HepG2 (cell line): ENCODE data around the gene CHAF1B. TPM values are rescaled to one million over a fixed set of nuclear protein-coding genes. Genes with fewer than 3 reads are reported as not detected.

ENCODE experiments used
- ATAC-seq: fragments of 200-7000 bp; cut with Tn5 transposase; 3 replicates; pipeline ENCODE4 v1.9.1; 2020; ENCODE audit warnings: mild to moderate bottlenecking, moderate library complexity
- BruUV-seq: library from RNA; stranded (reverse); fragments of 400-500 nt; replicated peaks from 2 replicates; lab custom pipeline; 2021; lab: Mats Ljungman, UMichigan
- CTCF ChIA-PET: fragments of 300-600 bp; formaldehyde crosslinking; extraction: SDS; loops from one replicate; lab custom pipeline; 2021; ENCODE audit warnings: low total read pairs, inconsistent platforms, low intra/inter-chr PET ratio; lab: Yijun Ruan, JAX
- POLR2A ChIA-PET: fragments of 350-600 bp; sonication (Branson Sonifier 250); formaldehyde crosslinking; loops from one replicate; lab custom pipeline; 2020; ENCODE audit warnings: antibody characterized with exemption, inconsistent platforms; lab: Yijun Ruan, JAX
- DNase-seq: peaks from one replicate; pipeline ENCODE4 v3.0.0-alpha.2; 2015; ENCODE audit warnings: low spot score
- FAIRE-seq: peaks from 3 replicates; lab custom pipeline; 2011; peaks lifted over from hg19 to GRCh38; lab: Jason Lieb, UNC
- H2AFZ ChIP-seq: one replicate; pipeline ENCODE4 v1.6.1; 2011; ENCODE audit warnings: low read length, inconsistent platforms
- H3K27ac ChIP-seq: fragments of 300-600 bp; 3 replicates; pipeline ENCODE4 v1.8.0; 2011; ENCODE audit warnings: mixed run types, mild to moderate bottlenecking, mixed read lengths, low read length, inconsistent platforms; ENCODE audit not compliant: insufficient read depth; ENCODE audit errors: extremely low read length
- H3K27me3 ChIP-seq, 2 experiments: fragments of 200-600 bp in 1 of 2; 2 replicates in 1 of 2; 3 replicates in 1 of 2; pipeline versions ENCODE4 v1.6.0 to v1.8.0; 2011; ENCODE audit warnings: low read length in 2 of 2, mild to moderate bottlenecking in 2 of 2, moderate library complexity in 2 of 2, inconsistent platforms in 1 of 2; ENCODE audit not compliant: insufficient read depth in 2 of 2, control insufficient read depth in 1 of 2
- H3K36me3 ChIP-seq, 2 experiments: fragments of 200-600 bp in 1 of 2; replicated peaks in 1 of 2; 2 replicates in 1 of 2; 3 replicates in 1 of 2; pipeline versions ENCODE4 v1.5.1 to v1.8.0; 2011; ENCODE audit warnings: low read length in 2 of 2, inconsistent platforms in 1 of 2; ENCODE audit not compliant: insufficient read depth in 2 of 2, control insufficient read depth in 1 of 2
- H3K4me1 ChIP-seq: 2 replicates; pipeline ENCODE4 v1.5.1; 2012; ENCODE audit warnings: low read length, inconsistent platforms; ENCODE audit not compliant: insufficient read depth
- H3K4me2 ChIP-seq: 2 replicates; pipeline ENCODE4 v1.6.0; 2011; ENCODE audit warnings: low read depth, low read length, inconsistent platforms
- H3K4me3 ChIP-seq, 3 experiments: fragments of 200-600 bp in 1 of 3; sonication (generic), shearing (Covaris generic) in 1 of 3; replicated peaks in 1 of 3; 2 replicates each; pipeline ENCODE4 v1.5.1; 2011 to 2016; ENCODE audit warnings: low read length in 3 of 3, inconsistent platforms in 2 of 3, low read depth in 2 of 3, mild to moderate bottlenecking in 2 of 3, control low read depth in 1 of 3, mixed read lengths in 1 of 3; ENCODE audit not compliant: insufficient read depth in 1 of 3
- H3K79me2 ChIP-seq: one replicate; pipeline ENCODE4 v1.6.1; 2011; ENCODE audit warnings: low read length, inconsistent platforms; ENCODE audit not compliant: insufficient read depth
- H3K9ac ChIP-seq: 2 replicates; pipeline ENCODE4 v1.6.0; 2011; ENCODE audit warnings: mild to moderate bottlenecking, low read depth, low read length, inconsistent platforms; ENCODE audit not compliant: insufficient read depth
- H3K9me3 ChIP-seq: 2 replicates; pipeline ENCODE4 v1.5.1; 2012; ENCODE audit warnings: mild to moderate bottlenecking, low read length
- H4K20me1 ChIP-seq: 2 replicates; pipeline ENCODE4 v1.6.0; 2011; ENCODE audit warnings: inconsistent platforms, mild to moderate bottlenecking, low read length, moderate library complexity; ENCODE audit not compliant: insufficient read depth
- ARID5B ChIP-seq: IDR thresholded peaks from 2 replicates; pipeline ENCODE4 v1.4.0; 2020; ENCODE audit warnings: mild to moderate bottlenecking, missing genetic modification reagents
- ATF3 ChIP-seq: sonication (generic); formaldehyde crosslinking; IDR thresholded peaks from 2 replicates; pipeline ENCODE4 v1.4.0; 2020; ENCODE audit warnings: missing genetic modification reagents
- EP300 ChIP-seq, 3 experiments: sonication (generic) in 1 of 3; formaldehyde crosslinking in 1 of 3; IDR thresholded peaks; 2 replicates each; pipeline versions ENCODE4 v1.5.1 to v1.6.1; 2011 to 2020; ENCODE audit warnings: low read depth in 2 of 3, low read length in 2 of 3, borderline replicate concordance in 1 of 3, improper control_type of control experiment in 1 of 3, mild to moderate bottlenecking in 1 of 3, missing genetic modification reagents in 1 of 3, moderate library complexity in 1 of 3
- GRHL1 ChIP-seq: sonication (generic); formaldehyde crosslinking; conservative IDR thresholded peaks from 2 replicates; pipeline ENCODE4 v1.8.0; 2022; ENCODE audit warnings: missing genetic modification reagents
- HNRNPK ChIP-seq: fragments of 200-400 bp; formaldehyde crosslinking; IDR thresholded peaks from 2 replicates; pipeline ENCODE4 v1.6.1; 2018; ENCODE audit warnings: low read length, low read depth, moderate library complexity, mild to moderate bottlenecking; ENCODE audit not compliant: poor library complexity, severe bottlenecking
- ZBTB3 ChIP-seq: sonication (generic); formaldehyde crosslinking; IDR thresholded peaks from 2 replicates; pipeline ENCODE4 v1.4.0; 2020; ENCODE audit warnings: low read depth, mild to moderate bottlenecking, moderate library complexity, missing genetic modification reagents, borderline replicate concordance
- ZFX ChIP-seq: sonication (generic); formaldehyde crosslinking; IDR thresholded peaks from 2 replicates; pipeline ENCODE4 v1.4.0; 2020; ENCODE audit warnings: mild to moderate bottlenecking, low read depth, missing genetic modification reagents, moderate library complexity
- ZNF530 ChIP-seq: sonication (generic); formaldehyde crosslinking; IDR thresholded peaks from 2 replicates; pipeline ENCODE4 v1.5.0; 2020; ENCODE audit warnings: low read depth, mild to moderate bottlenecking, missing genetic modification reagents
- ZNF704 ChIP-seq: sonication (generic); formaldehyde crosslinking; IDR thresholded peaks from 2 replicates; pipeline ENCODE4 v1.8.1; 2023; ENCODE audit warnings: mild to moderate bottlenecking, inconsistent platforms, moderate library complexity, missing genetic modification reagents, borderline replicate concordance
- ZNF747 ChIP-seq: sonication (generic); formaldehyde crosslinking; IDR thresholded peaks from 2 replicates; pipeline ENCODE4 v1.8.1; 2023; ENCODE audit warnings: missing genetic modification reagents, mild to moderate bottlenecking, borderline replicate concordance
- ZNF75D ChIP-seq: sonication (generic); formaldehyde crosslinking; IDR thresholded peaks from 2 replicates; pipeline ENCODE4 v1.8.1; 2023; ENCODE audit warnings: missing genetic modification reagents, mild to moderate bottlenecking, borderline replicate concordance
- WGBS: methylation state at CpG from one replicate; pipeline ENCODE4 v1.1.6; 2017; ENCODE audit warnings: low lambda C conversion rate; 5-methylcytosine and 5-hydroxymethylcytosine counted together
- in situ Hi-C: cut with HindIII; loops from 2 replicates; pipeline ENCODE4 v1.10.0; 2017; ENCODE audit warnings: low pct_unique_long_range_greater_than_20kb; ENCODE audit not compliant: extremely low pct_ligation_motif_present
- intact Hi-C: fragments of 100-400 bp; cut with micrococcal nuclease; formaldehyde crosslinking; loops from one replicate; pipeline ENCODE4 v1.10.0; 2022; ENCODE audit not compliant: unreplicated experiment
- polyA plus RNA-seq, 8 experiments: library from polyadenylated mRNA; depleted of rRNA in 3 of 8; stranded (reverse) in 7 of 8; unstranded in 1 of 8; fragments of >200 nt; fragmentation: Illumina TruSeq in 4 of 8; extraction: Trizol in 4 of 8; gene quantifications; 2 replicates each; pipeline versions ENCODE4 v1.2.1 to v1.2.3, GENCODE V29; 2011 to 2016; ENCODE audit warnings: low read depth in 4 of 8, missing spikeins in 1 of 8, mixed read lengths in 1 of 8; ENCODE audit not compliant: insufficient read depth in 1 of 8
- total RNA-seq, 5 experiments: library from RNA; depleted of rRNA; stranded (reverse); fragments of >200 nt; fragmentation: Illumina TruSeq; extraction: Trizol; gene quantifications; 2 replicates each; pipeline ENCODE4 v1.2.3, GENCODE V29; 2016; ENCODE audit warnings: low read depth in 1 of 5

CHAF1B gene
- total and polyA plus RNA-seq, 2 of the 13 experiments (the other 11 are each of a cell fraction or from before 2014, with no cell fraction given): 5.1 to 14.1 TPM

- TF ChIP-seq EP300 (IDR thresholded peaks at IDR 0.05; ENCODE audit: low read depth in 2 of 2, low read length in 2 of 2) (no peak), EP300 (CRISPR knock-in tag; IDR thresholded peaks at IDR 0.05; ENCODE audit: borderline replicate concordance) (no peak), ZNF75D (CRISPR knock-in tag) (no peak), ZNF747 (CRISPR knock-in tag) (no peak)
- TF ChIP-seq, all 625 proteins: peak for 0
Measured at GRCh38 chr21:36464590-36464989, 79.4 kb downstream of the CHAF1B start (continued).

GRCh38 chr21:36465478-36465877 is 80.3 kb downstream of the CHAF1B start:
- ChIA-PET POLR2A (no interaction called here), CTCF (no interaction called here)
- 78% methylated on average over 8 of the region's 8 CpGs for WGBS
- Histone ChIP-seq H3K79me2 (no peaks in the 10 kb centered on the region), H3K27me3 (no peaks in the 10 kb centered on the region), H3K9me3 (no peaks in the 10 kb centered on the region), H3K9ac (no peak overlapping the region), H2AFZ (no peak overlapping the region), H3K27ac (no peak overlapping the region), H3K36me3 (no peaks in the 10 kb centered on the region), H3K4me2 (no peak overlapping the region), H4K20me1 (no peaks in the 10 kb centered on the region), H3K4me1 (peaks cover 12% of the 10 kb centered on the region; the same call in 1 of the 2 replicates), H3K4me3 (no peak overlapping the region)
- DNase-seq (no peak), ATAC-seq (no peak), FAIRE-seq (no peak)
- BruUV-seq: no TSS peak
- intact Hi-C loops: no loop called here
- in situ Hi-C loops: no loop called here
- TF ChIP-seq ZFX (no peak), ZNF704 (no peak), ATF3 (CRISPR knock-in tag) (no peak), GRHL1 (CRISPR knock-in tag) (no peak), ZNF530 (CRISPR knock-in tag) (no peak), ZBTB3 (CRISPR knock-in tag) (no peak), ARID5B (CRISPR knock-in tag) (no peak), HNRNPK (no peak)
